ENCODE data around the gene USP37.

DNA sequence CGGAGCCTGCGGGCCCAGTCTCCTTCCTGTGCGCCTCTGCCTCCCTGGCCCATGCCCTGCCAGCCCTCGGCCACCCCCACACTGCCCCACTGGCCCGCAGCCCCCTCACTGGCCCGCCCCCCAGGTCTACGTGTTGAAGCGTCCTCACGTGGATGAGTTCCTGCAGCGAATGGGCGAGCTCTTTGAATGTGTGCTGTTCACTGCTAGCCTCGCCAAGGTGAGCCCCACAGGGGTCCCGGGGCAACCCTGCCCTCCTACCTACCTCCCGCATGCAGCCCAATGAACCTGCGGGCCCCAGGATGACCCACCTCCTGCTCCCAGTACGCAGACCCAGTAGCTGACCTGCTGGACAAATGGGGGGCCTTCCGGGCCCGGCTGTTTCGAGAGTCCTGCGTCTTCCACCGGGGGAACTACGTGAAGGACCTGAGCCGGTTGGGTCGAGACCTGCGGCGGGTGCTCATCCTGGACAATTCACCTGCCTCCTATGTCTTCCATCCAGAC lies 165.2 kb downstream of the USP37 start:
- TF ChIP-seq POLR2A (IDR thresholded peaks at IDR 0.05; ENCODE audit: low read depth, low read length) (no peak), CTCF (conservative IDR thresholded peaks at IDR 0.05; ENCODE audit: low read depth, low read length) (no peak)

All from IMR-90 (cell line).